ENCODE data around the gene IL17C. TPM values are rescaled to one million over a fixed set of nuclear protein-coding genes. Genes with fewer than 3 reads are reported as not detected.
"Not testable (repeated sequence)": the region's sequence is repeated elsewhere in the genome, so short reads cannot be mapped to it uniquely, and the experiment has no call there.

Gene IL17C
- total and polyA plus RNA-seq, 11 donors, result not detected

DNA sequence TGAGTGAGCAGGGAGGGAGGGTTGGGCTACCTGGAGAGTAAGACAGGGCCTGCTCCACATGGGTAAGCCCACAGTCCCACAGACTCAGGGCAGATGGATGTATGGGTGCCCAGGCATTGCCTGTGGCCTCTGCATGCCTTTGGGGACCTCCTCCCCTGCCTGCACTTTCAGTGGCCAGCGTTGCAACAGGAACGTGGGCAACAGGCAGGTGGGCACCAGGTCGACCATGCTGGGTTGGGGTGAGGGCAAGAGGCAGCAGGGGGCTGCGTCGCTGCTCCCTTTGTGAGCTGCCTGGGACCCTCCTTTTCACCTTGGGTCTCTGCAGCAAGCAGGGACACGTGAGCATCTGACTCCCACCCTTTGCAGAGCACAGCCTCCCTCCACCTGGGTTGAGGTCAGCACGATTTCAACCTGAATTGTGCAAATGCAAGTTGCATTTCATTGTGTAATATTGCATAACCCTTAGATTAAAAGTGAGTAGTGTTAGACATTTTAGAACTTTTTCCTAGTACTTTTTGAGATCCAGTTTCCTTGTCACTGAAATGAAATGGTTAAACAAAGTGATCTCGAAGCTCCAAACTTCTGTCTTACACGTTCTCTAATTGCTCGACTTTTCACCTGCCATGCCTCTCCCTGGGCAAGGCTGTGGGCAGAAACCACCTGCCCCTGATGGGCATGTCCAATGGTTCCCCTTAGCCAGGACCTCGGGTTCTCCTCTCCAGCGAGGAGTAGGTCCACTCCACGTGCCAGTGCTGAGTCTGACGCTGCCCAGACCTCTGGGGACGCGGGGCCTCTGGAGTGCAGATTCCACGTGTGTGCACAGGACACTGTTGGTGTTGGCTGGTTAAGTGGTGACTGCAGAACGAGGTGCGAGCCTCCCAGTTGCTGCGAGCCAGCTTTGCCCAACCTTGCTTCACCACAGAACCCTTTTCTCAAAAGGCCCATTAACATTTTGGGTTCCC is 32.9 kb upstream of the IL17C start:
- peaks cover 0 to 84% (median 75%) of the 10 kb centered on the region in 9 donors for H3K36me3 ChIP-seq
- intact Hi-C loops (cut with DNase I), result no loop called here

GRCh38 chr16:88606148-88606757 is 32.1 kb upstream of the IL17C start:
- Histone ChIP-seq H3K27ac (no peak overlapping the region), H3K4me3 (no peak overlapping the region), H3K27me3 (no peaks in the 10 kb centered on the region), H3K36me3 (peaks cover 0 to 84% (median 75%) of the 10 kb centered on the region in 9 donors), H3K4me1 (peaks cover 0 to 10% (median 0%) of the 10 kb centered on the region in 12 donors), H3K9me3 (no peaks in the 10 kb centered on the region)
- no peak for ATAC-seq
- WGBS, 4 donors, result 91 to 93% (median 93%) methylated on average over 17 of the region's 17 CpGs
- peak in 1 of 5 donors; percentile 13 for DNase-seq
- no peak for TF ChIP-seq POLR2A (IDR thresholded peaks at IDR 0.05)
- TF ChIP-seq, protein P1, sequence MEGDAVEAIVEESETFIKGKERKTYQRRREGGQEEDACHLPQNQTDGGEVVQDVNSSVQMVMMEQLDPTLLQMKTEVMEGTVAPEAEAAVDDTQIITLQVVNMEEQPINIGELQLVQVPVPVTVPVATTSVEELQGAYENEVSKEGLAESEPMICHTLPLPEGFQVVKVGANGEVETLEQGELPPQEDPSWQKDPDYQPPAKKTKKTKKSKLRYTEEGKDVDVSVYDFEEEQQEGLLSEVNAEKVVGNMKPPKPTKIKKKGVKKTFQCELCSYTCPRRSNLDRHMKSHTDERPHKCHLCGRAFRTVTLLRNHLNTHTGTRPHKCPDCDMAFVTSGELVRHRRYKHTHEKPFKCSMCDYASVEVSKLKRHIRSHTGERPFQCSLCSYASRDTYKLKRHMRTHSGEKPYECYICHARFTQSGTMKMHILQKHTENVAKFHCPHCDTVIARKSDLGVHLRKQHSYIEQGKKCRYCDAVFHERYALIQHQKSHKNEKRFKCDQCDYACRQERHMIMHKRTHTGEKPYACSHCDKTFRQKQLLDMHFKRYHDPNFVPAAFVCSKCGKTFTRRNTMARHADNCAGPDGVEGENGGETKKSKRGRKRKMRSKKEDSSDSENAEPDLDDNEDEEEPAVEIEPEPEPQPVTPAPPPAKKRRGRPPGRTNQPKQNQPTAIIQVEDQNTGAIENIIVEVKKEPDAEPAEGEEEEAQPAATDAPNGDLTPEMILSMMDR (IDR thresholded peaks at IDR 0.05), result no peak
- intact Hi-C loops (cut with DNase I), result no loop called here

More for the DNA sequence above, 32.9 kb upstream of the IL17C start:
- Histone ChIP-seq H3K9me3 (no peaks in the 10 kb centered on the region), H3K4me1 (peaks cover 0 to 16% (median 2%) of the 10 kb centered on the region in 12 donors), H3K4me3 (no peak overlapping the region), H3K27ac (no peak overlapping the region), H3K27me3 (no peaks in the 10 kb centered on the region)
- DNase-seq (peak in 1 of 5 donors; percentile 29), ATAC-seq (peak in 3 of 4 donors; percentile 44 to 77 (median 59))
- TF ChIP-seq, protein P1 (IDR thresholded peaks at IDR 0.05), result no peak
- no peak for TF ChIP-seq POLR2A (IDR thresholded peaks at IDR 0.05)
- 62 to 76% (median 66%) methylated on average over 17 to 20 of the region's 20 CpGs for WGBS, 4 donors

GRCh38 chr16:88608076-88608475 is 30.3 kb upstream of the IL17C start:
- no peak overlapping the region for H3K27ac ChIP-seq
- no peak for TF ChIP-seq POLR2A (IDR thresholded peaks at IDR 0.05)
- TF ChIP-seq, protein P1 (IDR thresholded peaks at IDR 0.05), result no peak
- ATAC-seq, result no peak
- no peaks in the 10 kb centered on the region for H3K9me3 ChIP-seq
- H3K4me1 ChIP-seq, result peaks cover 0 to 10% (median 0%) of the 10 kb centered on the region in 12 donors
- intact Hi-C loops (cut with DNase I), result no loop called here
- no peak overlapping the region for H3K4me3 ChIP-seq
- WGBS, 4 donors, result 86 to 93% (median 89%) methylated on average over 6 of the region's 6 CpGs
- H3K36me3 ChIP-seq, result peaks cover 0 to 86% (median 74%) of the 10 kb centered on the region in 9 donors
- no peaks in the 10 kb centered on the region for H3K27me3 ChIP-seq
- DNase-seq, result peak in 1 of 5 donors; percentile 5

GRCh38 chr16:88609426-88609825 is 28.9 kb upstream of the IL17C start:
- 93 to 96% (median 94%) methylated on average over 8 of the region's 8 CpGs for WGBS, 4 donors
- H3K9me3 ChIP-seq; H3K27ac ChIP-seq; ATAC-seq; intact Hi-C loops (cut with DNase I); H3K4me3 ChIP-seq; H3K27me3 ChIP-seq; H3K4me1 ChIP-seq: not testable (repeated sequence)
- DNase-seq, result peak in 1 of 5 donors; percentile 3
- H3K36me3 ChIP-seq, result peaks cover 0 to 91% (median 74%) of the 10 kb centered on the region in 9 donors
